ENCODE results near the gene GMIP. TPM values are rescaled to one million over a fixed set of nuclear protein-coding genes. Genes with fewer than 3 reads are reported as not detected.

The GMIP gene
- total and polyA plus RNA-seq, 2 of the 13 experiments (the other 11 are each of a cell fraction or from before 2014, with no cell fraction given): 1.5 to 1.8 TPM

- no peaks in the 10 kb centered on the region for H3K27me3 ChIP-seq (ENCODE audit: control insufficient read depth in 1 of 2, insufficient read depth in 2 of 2, low read length in 2 of 2)
- H3K9me3 ChIP-seq (ENCODE audit: low read length): no peaks in the 10 kb centered on the region
- CTCF ChIA-PET (ENCODE audit: low intra/inter-chr PET ratio, low total read pairs): no interaction called here
- no peaks in the 10 kb centered on the region for H4K20me1 ChIP-seq (ENCODE audit: insufficient read depth, low read length)
- no peak overlapping the region for H3K9ac ChIP-seq (ENCODE audit: insufficient read depth, low read depth, low read length)
- H3K79me2 ChIP-seq (ENCODE audit: insufficient read depth, low read length): no peaks in the 10 kb centered on the region
- in situ Hi-C loops (cut with HindIII; ENCODE audit: extremely low pct_ligation_motif_present, low pct_unique_long_range_greater_than_20kb) (no loop called here), intact Hi-C loops (cut with micrococcal nuclease; ENCODE audit: unreplicated experiment) (no loop called here)
- no peak overlapping the region for H3K4me3 ChIP-seq (replicated peaks in 1 of 3; ENCODE audit: insufficient read depth in 1 of 3, low read depth in 2 of 3, low read length in 3 of 3)
- no peak for FAIRE-seq
- no peaks in the 10 kb centered on the region for H3K36me3 ChIP-seq (replicated peaks in 1 of 2; ENCODE audit: control insufficient read depth in 1 of 2, insufficient read depth in 2 of 2, low read length in 2 of 2)
- no peak for DNase-seq (ENCODE audit: low spot score)
- ATAC-seq: no peak
- no peak overlapping the region for H3K4me2 ChIP-seq (ENCODE audit: low read depth, low read length)
- peaks cover 16% of the 10 kb centered on the region for H3K4me1 ChIP-seq (ENCODE audit: insufficient read depth, low read length)
- 2% methylated on average over 3 of the region's 3 CpGs for WGBS (ENCODE audit: low lambda C conversion rate)
- BruUV-seq (replicated peaks): no TSS peak
- POLR2A ChIA-PET: interaction anchor here (1.6 kb wide), 1 partner anchor 61 kb away, joined by 3 read pairs; no protein-coding TSS in a partner anchor
- no peak overlapping the region for H3K27ac ChIP-seq (ENCODE audit: extremely low read length, insufficient read depth, low read length)
- no peak overlapping the region for H2AFZ ChIP-seq (ENCODE audit: low read length)
- TF ChIP-seq PAX8 (CRISPR knock-in tag; IDR thresholded peaks at IDR 0.05; ENCODE audit: borderline replicate concordance) (no peak), HMGXB4 (CRISPR knock-in tag; IDR thresholded peaks at IDR 0.05; ENCODE audit: borderline replicate concordance in 1 of 2, low read depth in 1 of 2) (no peak), RFXANK (CRISPR knock-in tag; IDR thresholded peaks at IDR 0.05) (no peak), RAD51 (IDR thresholded peaks at IDR 0.05; ENCODE audit: borderline replicate concordance) (no peak), ATF1 (CRISPR knock-in tag; IDR thresholded peaks at IDR 0.05) (no peak), ZNF496 (CRISPR knock-in tag; IDR thresholded peaks at IDR 0.05; ENCODE audit: insufficient replicate concordance) (no peak), KDM2A (CRISPR knock-in tag; IDR thresholded peaks at IDR 0.05; ENCODE audit: borderline replicate concordance, low read depth) (no peak), LBX2 (CRISPR knock-in tag; IDR thresholded peaks at IDR 0.05; ENCODE audit: borderline replicate concordance) (no peak), ZNF776 (CRISPR knock-in tag; IDR thresholded peaks at IDR 0.05) (no peak), ZNF816 (CRISPR knock-in tag; IDR thresholded peaks at IDR 0.05; ENCODE audit: borderline replicate concordance) (no peak), ZXDC (CRISPR knock-in tag; IDR thresholded peaks at IDR 0.05) (no peak), SOX13 (IDR thresholded peaks at IDR 0.05) (no peak), SOX13 (CRISPR knock-in tag; conservative IDR thresholded peaks at IDR 0.05 in 1 of 2, IDR thresholded peaks at IDR 0.05 in 1 of 2) (no peak), PRDM15 (CRISPR knock-in tag; IDR thresholded peaks at IDR 0.05) (no peak)
Measured at GRCh38 chr19:19602713-19603324, 40.6 kb downstream of the GMIP start.

Measured in HepG2 (cell line).